ENCODE measurements around the gene SDC1. TPM values are rescaled to one million over a fixed set of nuclear protein-coding genes. Genes with fewer than 3 reads are reported as not detected.

The SDC1 gene
- total RNA-seq, 4 donors from 2014 or later = 103 to 192 (median 127) TPM

- H3K27ac ChIP-seq = no peak overlapping the region
- WGBS, 2 donors (ENCODE audit: low coverage in 1 of 2) = 82 to 86% methylated on average over 5 to 9 of the region's 9 CpGs
- no peak for TF ChIP-seq POLR2A (IDR thresholded peaks at IDR 0.05)
- no peak for TF ChIP-seq POLR2AphosphoS5 (IDR thresholded peaks at IDR 0.05)
- TF ChIP-seq CTCF (IDR thresholded peaks at IDR 0.05) = no peak
- no peak for TF ChIP-seq EP300 (IDR thresholded peaks at IDR 0.05; ENCODE audit: low read depth)
- peaks cover 0 to 14% (median 11%) of the 10 kb centered on the region in 4 donors for H3K4me1 ChIP-seq
- in situ Hi-C loops (cut with MboI; ENCODE audit: low pct_ligation_motif_present in 1 of 4, low pct_unique_long_range_greater_than_20kb in 1 of 4, low sequenced_read_pairs in 3 of 4) (no loop called here), intact Hi-C loops (cut with DNase I; ENCODE audit: low total_unique reads) (no loop called here)
- H3K36me3 ChIP-seq = no peaks in the 10 kb centered on the region
- no peak overlapping the region for H3K4me3 ChIP-seq
- no peak for DNase-seq
- H3K27me3 ChIP-seq = no peaks in the 10 kb centered on the region
- H3K9me3 ChIP-seq = no peaks in the 10 kb centered on the region
Measured at GRCh38 chr2:20165677-20166509, 59.0 kb downstream of the SDC1 start.

- TF ChIP-seq POLR2A (IDR thresholded peaks at IDR 0.05) = no peak
- TF ChIP-seq POLR2AphosphoS5 (IDR thresholded peaks at IDR 0.05) = no peak
- TF ChIP-seq EP300 (IDR thresholded peaks at IDR 0.05; ENCODE audit: low read depth) = no peak
- TF ChIP-seq CTCF (IDR thresholded peaks at IDR 0.05) = no peak
- peaks cover 0 to 14% (median 11%) of the 10 kb centered on the region in 4 donors for H3K4me1 ChIP-seq
- H3K4me3 ChIP-seq = no peak overlapping the region
- no peaks in the 10 kb centered on the region for H3K9me3 ChIP-seq
- no peaks in the 10 kb centered on the region for H3K27me3 ChIP-seq
- no peak for DNase-seq
- 87 to 100% methylated on average over 1 to 3 of the region's 3 CpGs for WGBS, 2 donors (ENCODE audit: low coverage in 1 of 2)
- intact Hi-C loops (cut with DNase I; ENCODE audit: low total_unique reads) = no loop called here
- H3K36me3 ChIP-seq = no peaks in the 10 kb centered on the region
- in situ Hi-C loops (cut with MboI; ENCODE audit: low pct_ligation_motif_present in 1 of 4, low pct_unique_long_range_greater_than_20kb in 1 of 4, low sequenced_read_pairs in 3 of 4) = no loop called here
- H3K27ac ChIP-seq = no peak overlapping the region
Measured at GRCh38 chr2:20164734-20165478, 60.0 kb downstream of the SDC1 start.

GRCh38 chr2:20164061-20164733 is 60.7 kb downstream of the SDC1 start:
- no peak overlapping the region for H3K27ac ChIP-seq
- H3K4me3 ChIP-seq = no peak overlapping the region
- no peaks in the 10 kb centered on the region for H3K27me3 ChIP-seq
- 76 to 100% methylated on average over 1 to 10 of the region's 10 CpGs for WGBS, 2 donors (ENCODE audit: low coverage in 1 of 2)
- intact Hi-C loops (cut with DNase I; ENCODE audit: low total_unique reads) = no loop called here
- TF ChIP-seq POLR2A (IDR thresholded peaks at IDR 0.05) (no peak), POLR2AphosphoS5 (IDR thresholded peaks at IDR 0.05) (no peak), EP300 (IDR thresholded peaks at IDR 0.05; ENCODE audit: low read depth) (no peak), CTCF (IDR thresholded peaks at IDR 0.05) (no peak)
- in situ Hi-C loops (cut with MboI; ENCODE audit: low pct_ligation_motif_present in 1 of 4, low pct_unique_long_range_greater_than_20kb in 1 of 4, low sequenced_read_pairs in 3 of 4) = no loop called here
- no peak for DNase-seq
- peaks cover 0 to 4% of the 10 kb centered on the region in 2 donors for H3K9me3 ChIP-seq
- peaks cover 0 to 14% (median 11%) of the 10 kb centered on the region in 4 donors for H3K4me1 ChIP-seq
- H3K36me3 ChIP-seq = no peaks in the 10 kb centered on the region
